NCI-H345 (cell line): ENCODE results near the gene PCDHA4.
"Not testable (repeated sequence)": the region's sequence is repeated elsewhere in the genome, so short reads cannot be mapped to it uniquely, and the experiment has no call there.

ENCODE experiments used
- DNase-seq: peaks from one replicate; lab custom pipeline; 2025; lab: John Stamatoyannopoulos, UW

Gene PCDHA4

GRCh38 chr5:140806834-140807775 is at the start of gene PCDHA4:
Gene PCDHA4 (plus strand): TSS chr5:140807068.
- DNase-seq, result no peak

- no peak for DNase-seq
Measured at GRCh38 chr5:140764177-140764973, 42.5 kb upstream of the PCDHA4 start.

- DNase-seq, result no peak
Measured at GRCh38 chr5:140767444-140767843, 39.4 kb upstream of the PCDHA4 start.

GRCh38 chr5:140780512-140780911 is 26.4 kb upstream of the PCDHA4 start:
- no peak for DNase-seq

GRCh38 chr5:140785905-140786686 is 20.8 kb upstream of the PCDHA4 start, which contains the start of gene PCDHA1:
Gene PCDHA1 (plus strand): TSS chr5:140786140.
- no peak for DNase-seq

GRCh38 chr5:140787422-140787821 is 19.4 kb upstream of the PCDHA4 start:
- DNase-seq, result not testable (repeated sequence)

GRCh38 chr5:140787849-140788504 is 18.9 kb upstream of the PCDHA4 start:
- not testable (repeated sequence) for DNase-seq

GRCh38 chr5:140791089-140791488 is 15.8 kb upstream of the PCDHA4 start:
- DNase-seq, result no peak

GRCh38 chr5:140794595-140795258 is 12.1 kb upstream of the PCDHA4 start, which contains the start of gene PCDHA2:
Gene PCDHA2 (plus strand): TSS chr5:140794852.
- DNase-seq, result no peak

GRCh38 chr5:140795259-140795641 is 11.6 kb upstream of the PCDHA4 start:
- no peak for DNase-seq

GRCh38 chr5:140796072-140796717 is 10.7 kb upstream of the PCDHA4 start:
- DNase-seq, result not testable (repeated sequence)

- no peak for DNase-seq
Measured at GRCh38 chr5:140796718-140797095, 10.2 kb upstream of the PCDHA4 start.

GRCh38 chr5:140800816-140801493 is 5.9 kb upstream of the PCDHA4 start, which contains the start of gene PCDHA3:
Gene PCDHA3 (plus strand): TSS chr5:140801057.
- no peak for DNase-seq

GRCh38 chr5:140801494-140801841 is 5.4 kb upstream of the PCDHA4 start:
- DNase-seq, result no peak

- not testable (repeated sequence) for DNase-seq
Measured at GRCh38 chr5:140802381-140802780, 4.5 kb upstream of the PCDHA4 start.

GRCh38 chr5:140802781-140803271 is 4.0 kb upstream of the PCDHA4 start:
- DNase-seq, result no peak

- not testable (repeated sequence) for DNase-seq
Measured at GRCh38 chr5:140808241-140808888, 1.5 kb downstream of the PCDHA4 start.

- no peak for DNase-seq
Measured at GRCh38 chr5:140808889-140809291, 2.0 kb downstream of the PCDHA4 start.
